H1 (cell line): Measurements from ENCODE around the gene ZFP37. TPM values are rescaled to one million over a fixed set of nuclear protein-coding genes. Genes with fewer than 3 reads are reported as not detected.
"Not testable (repeated sequence)": the region's sequence is repeated elsewhere in the genome, so short reads cannot be mapped to it uniquely, and the experiment has no call there.

ENCODE experiments used
- CTCF ChIA-PET: fragments of 300-600 bp; sonication (Branson Sonifier 250); formaldehyde crosslinking; loops from one replicate; lab custom pipeline; 2021; ENCODE audit not compliant: partially characterized antibody; lab: Charles Lee
- POLR2A ChIA-PET: fragments of 300-600 bp; sonication (Branson Sonifier 250); formaldehyde crosslinking; loops from one replicate; lab custom pipeline; 2021; ENCODE audit warnings: inconsistent platforms; ENCODE audit not compliant: partially characterized antibody; lab: Charles Lee
- DNase-seq, 2 experiments: peaks; one replicate each; pipeline versions ENCODE4 v3.0.0 to v3.0.0-alpha.2; 2010 to 2022; ENCODE audit warnings: low spot score in 2 of 2, low read depth in 1 of 2, mixed read lengths in 1 of 2
- FAIRE-seq: peaks from 2 replicates; lab custom pipeline; 2011; peaks lifted over from hg19 to GRCh38; lab: Jason Lieb, UNC
- H2AFZ ChIP-seq: 2 replicates; pipeline ENCODE4 v1.8.1; 2012; ENCODE audit warnings: low read length, inconsistent platforms
- H2AK5ac ChIP-seq: 2 replicates; pipeline ENCODE4 v1.6.1; 2013; ENCODE audit warnings: low read depth, low read length
- H2BK120ac ChIP-seq: replicated peaks from 2 replicates; pipeline ENCODE3; 2013; ENCODE audit warnings: low read depth, low read length, inconsistent platforms
- H2BK12ac ChIP-seq: 2 replicates; pipeline ENCODE4 v1.6.1; 2013; ENCODE audit warnings: low read depth, low read length
- H2BK15ac ChIP-seq: 2 replicates; pipeline ENCODE4 v1.6.1; 2013; ENCODE audit warnings: low read length
- H2BK20ac ChIP-seq: 2 replicates; pipeline ENCODE4 v1.6.1; 2013; ENCODE audit warnings: low read length
- H2BK5ac ChIP-seq: 2 replicates; pipeline ENCODE4 v1.6.1; 2013; ENCODE audit warnings: low read depth, low read length
- H3K14ac ChIP-seq: 2 replicates; pipeline ENCODE4 v1.6.1; 2013; ENCODE audit warnings: inconsistent platforms; ENCODE audit not compliant: insufficient read length
- H3K18ac ChIP-seq: 2 replicates; pipeline ENCODE4 v1.6.1; 2013; ENCODE audit warnings: low read length; ENCODE audit errors: extremely low read depth
- H3K23ac ChIP-seq: 2 replicates; pipeline ENCODE4 v1.6.1; 2013; ENCODE audit warnings: inconsistent platforms; ENCODE audit not compliant: insufficient read length
- H3K23me2 ChIP-seq: 2 replicates; pipeline ENCODE4 v1.6.1; 2013; ENCODE audit warnings: low read depth, low read length
- H3K27ac ChIP-seq: 2 replicates; pipeline ENCODE4 v1.6.1; 2011; ENCODE audit warnings: low read depth, low read length, inconsistent platforms
- H3K27me3 ChIP-seq, 4 experiments: replicated peaks in 1 of 4; 1 replicate in 1 of 4; 2 replicates in 3 of 4; pipeline versions ENCODE4 v1.6.1 to v1.8.1; 2011 to 2013; ENCODE audit warnings: low read length in 3 of 4, mild to moderate bottlenecking in 3 of 4, inconsistent platforms in 2 of 4, mixed read lengths in 2 of 4, moderate library complexity in 1 of 4; ENCODE audit not compliant: control insufficient read depth in 3 of 4, insufficient read depth in 3 of 4; ENCODE audit errors: extremely low read depth in 1 of 4
- H3K36me3 ChIP-seq, 4 experiments: 2 replicates each; pipeline versions ENCODE4 v1.6.1 to v1.8.1; 2011 to 2013; ENCODE audit warnings: mild to moderate bottlenecking in 4 of 4, low read length in 3 of 4, moderate library complexity in 2 of 4, control low read depth in 1 of 4, inconsistent platforms in 1 of 4; ENCODE audit not compliant: insufficient read depth in 4 of 4, control insufficient read depth in 2 of 4
- H3K4ac ChIP-seq: replicated peaks from 2 replicates; pipeline ENCODE3; 2013; ENCODE audit warnings: low read length, low read depth, mixed read lengths, inconsistent platforms; ENCODE audit not compliant: insufficient read length
- H3K4me1 ChIP-seq, 4 experiments: replicated peaks in 1 of 4; 1 replicate in 1 of 4; 2 replicates in 3 of 4; pipeline versions ENCODE4 v1.6.1 to v1.8.1; 2011 to 2013; ENCODE audit warnings: low read length in 3 of 4, inconsistent platforms in 2 of 4, mixed read lengths in 1 of 4; ENCODE audit not compliant: insufficient read depth in 4 of 4, control insufficient read depth in 3 of 4
- H3K4me2 ChIP-seq, 2 experiments: 2 replicates each; pipeline versions ENCODE4 v1.6.1 to v1.8.1; 2011 to 2013; ENCODE audit warnings: low read depth in 2 of 2, low read length in 2 of 2, control low read depth in 1 of 2, inconsistent platforms in 1 of 2, mild to moderate bottlenecking in 1 of 2; ENCODE audit not compliant: insufficient read depth in 1 of 2
- H3K4me3 ChIP-seq, 4 experiments: fragments of 200-600, 300-600 bp in 1 of 4; sonication (generic), shearing (Covaris generic), sonication (Bioruptor Twin) in 1 of 4; 2 replicates each; pipeline versions ENCODE4 v1.5.1 to v1.8.1; 2011 to 2016; ENCODE audit warnings: low read length in 4 of 4, low read depth in 3 of 4, control low read depth in 2 of 4, inconsistent platforms in 2 of 4, mild to moderate bottlenecking in 2 of 4, mixed read lengths in 1 of 4, moderate library complexity in 1 of 4; ENCODE audit not compliant: insufficient read depth in 2 of 4; ENCODE audit errors: extremely low read depth in 1 of 4
- H3K56ac ChIP-seq: replicated peaks from 2 replicates; pipeline ENCODE3; 2013; ENCODE audit warnings: low read depth, mild to moderate bottlenecking, mixed read lengths, low read length, inconsistent platforms; ENCODE audit not compliant: insufficient read length
- H3K79me1 ChIP-seq: 2 replicates; pipeline ENCODE4 v1.6.1; 2013; ENCODE audit warnings: low read depth, low read length, control low read depth
- H3K79me2 ChIP-seq, 2 experiments: 2 replicates each; pipeline versions ENCODE4 v1.6.1 to v1.8.1; 2012 to 2013; ENCODE audit warnings: low read length in 2 of 2, mild to moderate bottlenecking in 2 of 2, inconsistent platforms in 1 of 2; ENCODE audit not compliant: insufficient read depth in 2 of 2, control insufficient read depth in 1 of 2
- H3K9ac ChIP-seq, 4 experiments: replicated peaks in 1 of 4; 1 replicate in 1 of 4; 2 replicates in 3 of 4; pipeline versions ENCODE4 v1.6.1 to v1.8.1; 2011 to 2013; ENCODE audit warnings: low read depth in 3 of 4, low read length in 3 of 4, control low read depth in 2 of 4, mild to moderate bottlenecking in 2 of 4, moderate library complexity in 2 of 4, inconsistent platforms in 1 of 4; ENCODE audit errors: extremely low read depth in 1 of 4
- H3K9me3 ChIP-seq, 2 experiments: 2 replicates each; pipeline versions ENCODE4 v1.6.1 to v1.8.1; 2012 to 2013; ENCODE audit warnings: mild to moderate bottlenecking in 2 of 2, moderate library complexity in 2 of 2, control low read depth in 1 of 2, inconsistent platforms in 1 of 2, low read depth in 1 of 2, low read length in 1 of 2, mixed read lengths in 1 of 2; ENCODE audit not compliant: insufficient read depth in 2 of 2
- H4K20me1 ChIP-seq, 2 experiments: replicated peaks in 1 of 2; 2 replicates each; pipeline versions ENCODE3 to v1.8.1; 2011 to 2013; ENCODE audit warnings: inconsistent platforms in 2 of 2, low read length in 2 of 2, mild to moderate bottlenecking in 1 of 2; ENCODE audit not compliant: insufficient read depth in 2 of 2, control insufficient read depth in 1 of 2
- H4K5ac ChIP-seq: 2 replicates; pipeline ENCODE4 v1.6.1; 2013; ENCODE audit warnings: low read length, low read depth, mixed read lengths, inconsistent platforms; ENCODE audit not compliant: insufficient read length
- H4K8ac ChIP-seq: 2 replicates; pipeline ENCODE4 v1.8.0; 2013; ENCODE audit warnings: mild to moderate bottlenecking, moderate library complexity, low read length, inconsistent platforms; ENCODE audit not compliant: insufficient read depth; ENCODE audit errors: extremely low read depth
- H4K91ac ChIP-seq: replicated peaks from 2 replicates; pipeline ENCODE3; 2013; ENCODE audit warnings: low read length, mixed read lengths, inconsistent platforms; ENCODE audit not compliant: insufficient read length
- EZH2 ChIP-seq: fragments of 200-600 bp; sonication (generic); IDR thresholded peaks from 2 replicates; pipeline ENCODE4 v1.7.1; 2012; ENCODE audit warnings: low read depth, mild to moderate bottlenecking, moderate library complexity, low read length, inconsistent platforms; ENCODE audit not compliant: severe bottlenecking
- RNF2 ChIP-seq: fragments of 200-900, 300-1000 bp; sonication (generic); IDR thresholded peaks from 2 replicates; pipeline ENCODE4 v1.7.1; 2016; ENCODE audit warnings: borderline replicate concordance, low read depth, mild to moderate bottlenecking, antibody characterized with exemption, low read length; ENCODE audit not compliant: poor library complexity, severe bottlenecking; ENCODE audit errors: missing control alignments
- SUZ12 ChIP-seq: fragments of 200-600 bp; sonication (generic); IDR thresholded peaks from 2 replicates; pipeline ENCODE4 v1.6.1; 2012; ENCODE audit warnings: mild to moderate bottlenecking, inconsistent platforms, low read length, moderate library complexity, mixed read lengths
- WGBS, 2 experiments: shearing (Covaris generic) in 1 of 2; methylation state at CpG; one replicate each; pipeline versions ENCODE4 v1.1.6 to v1.1.7; 2013 to 2015; ENCODE audit warnings: low lambda C conversion rate in 2 of 2, mixed read lengths in 2 of 2, inconsistent platforms in 1 of 2, low coverage in 1 of 2, missing lambda C conversion rate in 1 of 2; ENCODE audit not compliant: insufficient replicate concordance in 2 of 2, insufficient coverage in 1 of 2, insufficient read length in 1 of 2; ENCODE audit errors: extremely low coverage in 1 of 2, missing lambda C conversion rate in 1 of 2; 5-methylcytosine and 5-hydroxymethylcytosine counted together
- polyA plus RNA-seq, 7 experiments: library from polyadenylated mRNA; depleted of rRNA in 3 of 7; stranded (reverse) in 5 of 7; unstranded in 2 of 7; fragments of >200 nt in 5 of 7; fragments of 200-250 nt in 2 of 7; gene quantifications; 1 replicate in 5 of 7; 2 replicates in 1 of 7; 4 replicates in 1 of 7; pipeline versions ENCODE4 v1.2.1 to v1.2.3, GENCODE V29; 2011 to 2013; ENCODE audit warnings: missing spikeins in 2 of 7, mixed read lengths in 2 of 7
- total RNA-seq: library from RNA; stranded (reverse); fragmentation: NEBNext Ultra II Directional; extraction: Animal tissue kit (Norgen Biotek cat#: 25700); gene quantifications from 2 replicates; pipeline ENCODE4 v1.2.1, GENCODE V29; 2021

The ZFP37 gene
- total and polyA plus RNA-seq, 2 of the 8 experiments (the other 6 are each of a cell fraction or from before 2014, with no cell fraction given) = 0.38 to 5.1 TPM

DNA sequence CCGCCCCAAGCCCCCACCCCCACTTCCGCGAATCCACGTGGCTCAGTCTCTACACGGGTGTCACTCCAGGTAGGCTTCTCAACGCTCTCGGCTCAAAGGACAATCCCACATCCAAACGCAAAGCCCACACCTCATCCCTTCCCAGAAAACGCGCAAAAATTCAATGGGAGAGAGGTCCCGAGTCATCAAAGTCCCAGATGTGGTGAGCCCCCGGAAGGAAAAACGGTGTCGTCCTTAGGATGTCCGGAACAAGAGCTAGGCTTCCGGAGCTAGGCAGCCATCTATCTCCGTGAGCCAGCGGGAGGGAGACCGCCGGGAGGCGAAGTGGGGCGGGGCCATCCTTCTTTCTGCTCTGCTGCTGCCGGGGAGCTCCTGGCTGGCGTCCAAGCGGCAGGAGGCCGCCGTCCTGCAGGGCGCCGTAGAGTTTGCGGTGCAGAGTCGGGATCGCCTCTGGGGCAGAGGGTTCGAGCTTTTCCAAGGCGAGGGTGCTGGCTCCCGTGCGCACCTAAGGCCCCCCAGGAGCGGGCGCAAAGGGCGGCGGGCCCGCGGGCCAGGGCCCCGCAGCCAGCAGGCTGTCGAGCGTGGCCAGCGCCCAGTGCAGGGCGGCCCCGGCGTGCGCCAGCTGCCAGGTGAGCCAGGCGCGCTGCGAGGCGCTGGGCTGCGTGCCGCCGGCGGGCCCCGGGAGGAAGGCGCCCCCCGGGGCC is 3.2 kb upstream of the ZFP37 start:
- H4K5ac ChIP-seq, H4K20me1 ChIP-seq, H3K36me3 ChIP-seq, H3K79me1 ChIP-seq, H2BK15ac ChIP-seq, H2BK120ac ChIP-seq, H3K4ac ChIP-seq, H2BK5ac ChIP-seq, H2BK12ac ChIP-seq, H3K9ac ChIP-seq, H3K56ac ChIP-seq, POLR2A ChIA-PET, H3K18ac ChIP-seq, H3K79me2 ChIP-seq, H4K91ac ChIP-seq, H3K4me1 ChIP-seq, FAIRE-seq, H3K27ac ChIP-seq, H2AFZ ChIP-seq, H2AK5ac ChIP-seq, H4K8ac ChIP-seq, H3K14ac ChIP-seq, CTCF ChIA-PET, H2BK20ac ChIP-seq, H3K23ac ChIP-seq: not testable (repeated sequence)
- peak overlapping the region; percentile 23 to 49; a peak in 1 of 4 replicates for H3K4me2 ChIP-seq
- peak in 1 of 2 experiments; percentile 67 for DNase-seq
- peaks cover 0 to 22% of the 10 kb centered on the region in 2 experiments; a peak in 2 of 4 replicates for H3K9me3 ChIP-seq
- peak overlapping the region in 1 of 4 experiments; percentile 40; a peak in 1 of 8 replicates for H3K4me3 ChIP-seq
- peaks cover 39 to 52% (median 49%) of the 10 kb centered on the region in 4 experiments for H3K27me3 ChIP-seq
- TF ChIP-seq SUZ12 (peak; percentile 82), RNF2 (peak; percentile 60), EZH2 (peak; percentile 79)
- 23% methylated on average over 44 of the region's 61 CpGs; no CpG with 5 or more reads in 1 of the 2 experiments for WGBS, 2 experiments
- peaks cover 10% of the 10 kb centered on the region for H3K23me2 ChIP-seq
